Measurements from ENCODE around the gene LDAH.
"Not testable (repeated sequence)": the region's sequence is repeated elsewhere in the genome, so short reads cannot be mapped to it uniquely, and the experiment has no call there.

The LDAH gene

GRCh38 chr2:20723543-20723942 lies 99.4 kb downstream of the LDAH start:
- no peak for DNase-seq (ENCODE audit: low spot score)

DNA sequence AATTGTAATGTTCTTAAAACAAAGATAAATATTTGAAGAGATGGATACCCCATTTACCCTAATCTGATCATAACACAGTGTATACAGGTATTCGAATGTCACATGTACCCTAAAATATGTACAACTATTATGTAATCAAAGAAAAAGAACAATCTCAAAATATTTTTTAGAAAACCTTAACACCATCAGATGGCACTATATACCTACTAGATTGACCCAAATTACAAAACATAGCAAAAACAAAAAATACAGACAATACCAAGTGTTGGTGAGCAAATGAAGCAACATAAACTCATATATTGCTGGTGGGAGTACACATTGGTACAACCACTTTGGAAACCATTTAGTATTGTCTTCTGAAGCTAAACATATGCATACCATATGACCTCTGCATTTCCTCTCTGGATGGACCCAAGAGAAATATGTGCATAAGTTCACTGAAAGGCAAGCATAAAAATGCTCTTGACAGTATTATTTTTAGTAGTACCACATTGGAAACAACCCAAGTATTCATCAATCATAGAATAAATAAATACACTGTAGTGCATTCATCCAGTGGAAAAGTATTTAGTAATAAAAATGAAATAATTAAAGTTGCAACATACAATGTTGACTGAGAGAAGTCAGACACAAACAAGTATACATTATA lies 100.2 kb downstream of the LDAH start:
- DNase-seq (ENCODE audit: low spot score): no peak

GRCh38 chr2:20717641-20718040 lies 105.3 kb downstream of the LDAH start:
- no peak for DNase-seq (ENCODE audit: low spot score)

- DNase-seq (ENCODE audit: low spot score): not testable (repeated sequence)
Measured at GRCh38 chr2:20716164-20716563, 106.7 kb downstream of the LDAH start.

DNA sequence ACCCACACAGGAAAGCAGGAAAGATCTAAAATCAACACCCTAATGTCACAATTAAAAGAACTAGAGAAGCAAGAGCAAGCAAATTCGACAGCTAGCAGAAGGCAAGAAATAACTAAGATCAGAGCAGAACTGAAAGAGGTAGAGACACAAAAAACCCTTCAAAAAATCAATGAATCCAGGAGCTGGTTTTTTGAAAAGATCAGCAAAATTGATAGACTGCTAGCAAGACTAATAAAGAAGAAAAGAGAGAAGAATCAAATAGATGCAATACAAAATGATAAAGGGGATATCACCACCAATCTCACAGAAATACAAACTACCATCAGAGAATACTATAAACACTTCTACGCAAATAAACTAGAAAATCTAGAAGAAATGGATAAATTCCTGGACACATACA lies 108.5 kb downstream of the LDAH start:
- DNase-seq (ENCODE audit: low spot score): not testable (repeated sequence)

DNA sequence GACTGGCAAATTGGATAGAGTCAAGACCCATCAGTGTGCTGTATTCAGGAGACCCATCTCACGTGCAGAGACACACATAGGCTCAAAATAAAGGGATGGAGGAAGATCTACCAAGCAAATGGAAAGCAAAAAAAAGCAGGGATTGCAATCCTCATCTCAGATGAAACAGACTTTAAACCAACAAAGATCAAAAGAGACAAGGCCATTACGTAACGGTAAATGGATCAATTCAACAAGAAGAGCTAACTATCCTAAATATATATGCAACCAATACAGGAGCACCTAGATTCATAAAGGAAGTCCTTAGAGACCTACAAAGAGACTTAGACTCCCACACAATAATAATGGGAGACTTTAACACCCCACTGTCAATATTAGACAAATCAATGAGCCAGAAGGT lies 109.3 kb downstream of the LDAH start:
- DNase-seq (ENCODE audit: low spot score): not testable (repeated sequence)

DNA sequence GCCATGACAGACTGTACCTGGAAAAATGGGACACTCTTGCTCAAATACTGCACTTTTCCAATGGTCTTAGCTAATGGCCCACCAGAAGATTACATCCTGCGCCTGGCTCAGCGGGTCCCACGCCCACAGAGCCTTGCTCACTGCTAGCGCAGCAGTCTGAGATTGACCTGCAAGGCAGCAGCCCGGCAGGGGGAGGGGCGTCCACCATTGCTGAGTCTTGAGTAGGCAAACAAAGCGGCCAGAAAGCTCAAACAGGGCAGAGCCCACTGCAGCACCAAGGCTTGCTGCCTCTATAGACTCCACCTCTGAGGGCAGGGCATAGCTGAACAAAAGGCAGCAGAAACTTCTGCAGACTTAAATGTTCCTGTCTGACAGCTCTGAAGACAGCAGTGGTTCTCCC lies 111.3 kb downstream of the LDAH start:
- DNase-seq (ENCODE audit: low spot score): not testable (repeated sequence)

DNA sequence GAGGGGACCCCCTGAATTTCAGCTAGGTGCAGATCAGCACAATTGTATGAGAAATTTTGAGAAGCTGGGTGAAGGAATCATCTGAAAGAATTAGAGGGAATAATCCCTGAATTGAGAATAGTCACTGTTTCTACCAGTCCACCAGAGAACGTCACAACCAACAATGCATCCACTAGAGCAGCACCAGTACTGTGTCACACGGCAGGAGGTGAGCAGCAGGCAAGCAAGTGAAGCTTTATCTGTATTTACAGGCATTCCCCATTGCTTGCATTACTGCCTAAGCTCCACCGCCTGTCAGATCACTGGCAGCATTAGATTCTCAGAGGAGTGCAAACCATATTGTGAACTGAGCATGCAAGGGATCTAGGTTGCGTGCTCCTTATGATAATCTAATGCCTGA lies 115.3 kb downstream of the LDAH start:
- no peak for DNase-seq (ENCODE audit: low spot score)

- no peak for DNase-seq (ENCODE audit: low spot score)
Measured at GRCh38 chr2:20706786-20707185, 116.1 kb downstream of the LDAH start.

DNA sequence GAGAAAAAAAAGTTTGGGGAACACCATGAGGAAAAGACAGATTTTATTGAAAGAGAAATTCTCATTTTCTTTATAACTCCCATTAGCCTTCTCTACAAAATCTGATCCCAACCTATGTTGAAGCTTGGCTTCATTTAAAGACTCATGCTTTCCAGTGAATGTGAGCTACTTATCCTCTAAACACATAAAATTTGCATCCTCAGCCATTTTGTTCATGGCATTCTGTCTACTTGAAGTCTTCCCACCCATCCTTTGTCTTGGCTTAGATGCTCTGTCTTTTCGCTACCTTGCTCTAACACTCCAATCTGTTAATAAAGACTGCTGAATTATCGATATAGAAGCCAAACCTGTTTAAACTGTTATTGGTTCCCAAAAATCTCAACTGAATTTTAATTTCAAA lies 116.7 kb downstream of the LDAH start:
- DNase-seq (ENCODE audit: low spot score): no peak

GRCh38 chr2:20704886-20705285 lies 118.0 kb downstream of the LDAH start:
- DNase-seq (ENCODE audit: low spot score): no peak

- DNase-seq (ENCODE audit: low spot score): no peak
Measured at GRCh38 chr2:20702563-20702962, 120.3 kb downstream of the LDAH start.

DNA sequence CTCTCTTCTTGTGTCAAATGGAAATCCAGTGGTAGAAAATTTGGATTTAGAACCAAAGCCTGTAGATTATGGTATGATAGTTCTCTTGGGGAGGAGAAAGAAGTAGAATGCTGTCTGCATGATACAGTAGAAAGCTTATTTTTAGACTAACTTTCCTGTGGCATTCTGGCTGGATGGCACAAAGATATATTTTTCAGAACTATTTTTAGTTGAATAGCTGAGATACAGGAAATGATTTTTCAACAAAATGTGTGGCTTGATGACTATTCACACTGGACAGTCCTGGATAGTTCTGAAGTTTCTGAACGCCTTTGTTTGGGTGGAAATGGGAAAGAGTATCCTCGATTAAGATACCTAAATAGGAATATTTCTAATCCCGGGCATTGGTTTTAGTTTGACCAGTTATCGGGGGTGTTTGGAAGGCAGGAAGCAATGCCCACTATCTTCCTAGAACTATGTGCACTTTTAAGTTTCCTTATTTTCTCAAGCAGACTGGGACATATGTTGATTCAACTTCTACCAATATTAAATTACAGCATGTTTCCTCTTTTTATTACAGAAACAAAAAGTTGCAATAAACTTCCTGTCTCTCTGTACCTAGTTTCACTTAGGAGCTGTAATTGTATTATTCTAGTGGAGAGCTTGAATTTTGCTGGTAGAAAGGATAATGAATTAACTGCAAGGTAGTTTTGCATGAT lies 123.8 kb downstream of the LDAH start:
- DNase-seq (ENCODE audit: low spot score): no peak

DNA sequence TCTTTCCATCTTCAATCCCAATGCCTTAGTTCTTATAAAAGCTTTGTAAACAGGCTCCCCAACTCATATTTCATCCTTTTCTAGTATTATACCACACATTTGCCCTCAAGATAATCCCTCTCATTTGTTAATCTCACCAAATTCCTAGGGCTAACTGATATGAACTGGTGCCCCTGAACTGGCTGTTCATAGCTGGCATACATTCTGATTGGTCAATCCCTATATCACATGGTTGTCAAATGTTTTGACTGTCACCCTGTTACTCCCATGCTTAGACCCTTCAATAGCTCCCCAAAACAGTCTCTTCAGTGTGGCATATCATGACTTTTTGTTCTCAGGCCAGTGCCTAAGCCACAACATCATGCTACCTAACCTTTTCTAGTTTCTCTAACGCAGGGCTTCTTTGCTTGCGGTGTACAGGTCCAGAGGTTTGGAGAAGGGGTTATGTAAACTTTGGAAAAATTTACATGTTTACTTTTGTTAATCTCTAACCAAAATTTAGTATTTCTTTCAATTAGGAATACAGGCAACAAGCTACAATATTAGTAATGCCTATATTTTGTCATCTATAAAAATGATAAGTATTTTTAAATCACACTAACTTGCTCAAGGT lies 125.5 kb downstream of the LDAH start:
- DNase-seq (ENCODE audit: low spot score): no peak

DNA sequence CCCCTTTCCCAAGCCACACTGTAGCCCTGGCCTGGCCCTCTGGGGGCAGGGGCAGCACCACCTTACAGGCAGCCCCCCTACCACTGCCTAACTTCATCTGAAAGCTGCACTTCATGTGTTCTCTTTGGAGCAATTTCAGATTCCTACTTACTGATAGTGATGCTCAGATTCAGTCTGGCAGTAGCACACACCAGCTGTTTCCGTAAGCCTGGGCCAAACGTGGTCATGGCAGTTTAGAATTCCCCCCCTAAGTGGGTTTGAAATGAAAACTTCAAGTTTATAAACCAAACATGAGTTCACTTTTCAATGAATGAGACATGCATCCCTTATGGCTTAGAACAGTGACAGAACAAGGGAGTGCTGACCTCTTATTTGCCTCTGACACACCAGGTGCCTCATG lies 126.5 kb downstream of the LDAH start:
- no peak for DNase-seq (ENCODE audit: low spot score)

DNA sequence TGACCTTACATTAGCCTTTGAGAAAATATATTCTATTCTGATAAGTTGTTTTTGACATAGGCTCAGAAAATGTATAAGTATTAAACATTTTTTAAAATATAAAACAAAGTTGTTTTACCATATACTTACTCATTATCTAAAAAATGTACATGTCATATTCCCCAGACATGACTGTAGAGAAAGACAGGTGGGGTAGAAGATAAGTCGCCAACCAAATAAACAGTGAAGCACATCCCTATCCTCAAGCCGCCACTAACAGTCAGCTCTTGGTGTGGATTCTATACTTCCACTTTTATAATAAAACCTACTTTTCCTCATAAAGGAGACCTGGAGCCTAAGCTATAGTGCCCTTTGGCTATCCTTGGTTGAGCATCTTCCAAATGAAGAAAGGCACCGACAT lies 129.6 kb downstream of the LDAH start:
- DNase-seq (ENCODE audit: low spot score): no peak

DNA sequence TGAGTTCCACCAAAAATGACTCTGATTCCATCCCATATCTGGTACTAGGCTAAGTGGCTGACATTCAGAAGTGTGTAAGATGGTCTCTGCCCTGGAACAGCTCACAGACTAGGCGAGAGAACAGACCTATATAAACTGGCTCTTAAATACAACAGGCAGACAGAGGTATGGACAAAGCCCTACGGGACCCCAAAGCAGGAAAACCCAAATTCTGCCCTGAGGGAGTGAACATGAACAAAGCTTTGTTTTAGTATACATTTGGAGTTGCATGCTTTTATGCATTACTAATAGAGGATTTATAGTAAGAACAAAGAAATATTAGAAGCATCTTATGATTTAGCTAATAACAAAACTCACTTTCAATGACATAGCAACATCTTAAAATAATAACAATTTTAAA lies 130.8 kb downstream of the LDAH start:
- DNase-seq (ENCODE audit: low spot score): no peak

DNA sequence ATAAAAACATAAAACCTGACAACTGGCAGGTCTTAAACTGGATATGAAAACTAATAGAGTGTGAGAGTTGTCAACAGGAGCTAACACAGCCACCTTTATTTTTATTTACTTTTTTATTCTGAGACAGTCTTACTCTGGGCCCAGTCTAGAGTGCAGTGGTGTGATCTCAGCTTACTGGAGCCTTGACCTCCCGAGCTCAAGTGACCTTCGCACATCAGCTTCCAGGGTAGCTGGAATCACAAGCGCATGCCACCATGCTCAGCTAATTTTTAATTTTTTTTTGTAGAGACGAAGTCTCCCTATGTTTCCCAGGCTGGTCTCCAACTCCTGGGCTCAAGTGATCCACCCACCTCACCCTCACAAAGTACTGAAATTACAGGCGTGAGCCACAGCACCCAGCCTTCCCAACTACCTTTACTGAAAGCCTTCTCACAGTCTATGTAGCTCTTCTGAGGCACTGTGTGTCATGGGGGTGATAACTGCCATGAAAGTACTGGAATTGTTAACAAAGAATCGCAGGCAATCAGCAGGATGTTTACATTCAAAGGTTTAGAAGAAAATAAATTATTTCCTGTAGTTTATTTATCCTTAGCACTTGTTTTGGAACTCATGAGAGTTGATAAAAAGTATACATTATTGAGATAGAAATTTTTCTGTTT lies 131.7 kb downstream of the LDAH start:
- no peak for DNase-seq (ENCODE audit: low spot score)

GRCh38 chr2:20689428-20690264 lies 133.3 kb downstream of the LDAH start:
- DNase-seq (ENCODE audit: low spot score): no peak

- no peak for DNase-seq (ENCODE audit: low spot score)
Measured at GRCh38 chr2:20687260-20687832, 135.6 kb downstream of the LDAH start.

- no peak for DNase-seq (ENCODE audit: low spot score)
Measured at GRCh38 chr2:20684581-20685063, 138.3 kb downstream of the LDAH start.
